Measurements from ENCODE around the gene MED27.

MED27 gene

GRCh38 chr9:132007371-132008025 is 72.2 kb downstream of the MED27 start:
- TF ChIP-seq, protein P1, sequence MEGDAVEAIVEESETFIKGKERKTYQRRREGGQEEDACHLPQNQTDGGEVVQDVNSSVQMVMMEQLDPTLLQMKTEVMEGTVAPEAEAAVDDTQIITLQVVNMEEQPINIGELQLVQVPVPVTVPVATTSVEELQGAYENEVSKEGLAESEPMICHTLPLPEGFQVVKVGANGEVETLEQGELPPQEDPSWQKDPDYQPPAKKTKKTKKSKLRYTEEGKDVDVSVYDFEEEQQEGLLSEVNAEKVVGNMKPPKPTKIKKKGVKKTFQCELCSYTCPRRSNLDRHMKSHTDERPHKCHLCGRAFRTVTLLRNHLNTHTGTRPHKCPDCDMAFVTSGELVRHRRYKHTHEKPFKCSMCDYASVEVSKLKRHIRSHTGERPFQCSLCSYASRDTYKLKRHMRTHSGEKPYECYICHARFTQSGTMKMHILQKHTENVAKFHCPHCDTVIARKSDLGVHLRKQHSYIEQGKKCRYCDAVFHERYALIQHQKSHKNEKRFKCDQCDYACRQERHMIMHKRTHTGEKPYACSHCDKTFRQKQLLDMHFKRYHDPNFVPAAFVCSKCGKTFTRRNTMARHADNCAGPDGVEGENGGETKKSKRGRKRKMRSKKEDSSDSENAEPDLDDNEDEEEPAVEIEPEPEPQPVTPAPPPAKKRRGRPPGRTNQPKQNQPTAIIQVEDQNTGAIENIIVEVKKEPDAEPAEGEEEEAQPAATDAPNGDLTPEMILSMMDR (conservative IDR thresholded peaks at IDR 0.05), result no peak
- no peak for TF ChIP-seq ZFX (IDR thresholded peaks at IDR 0.05)
- H3K27ac ChIP-seq, result no peak overlapping the region

DNA sequence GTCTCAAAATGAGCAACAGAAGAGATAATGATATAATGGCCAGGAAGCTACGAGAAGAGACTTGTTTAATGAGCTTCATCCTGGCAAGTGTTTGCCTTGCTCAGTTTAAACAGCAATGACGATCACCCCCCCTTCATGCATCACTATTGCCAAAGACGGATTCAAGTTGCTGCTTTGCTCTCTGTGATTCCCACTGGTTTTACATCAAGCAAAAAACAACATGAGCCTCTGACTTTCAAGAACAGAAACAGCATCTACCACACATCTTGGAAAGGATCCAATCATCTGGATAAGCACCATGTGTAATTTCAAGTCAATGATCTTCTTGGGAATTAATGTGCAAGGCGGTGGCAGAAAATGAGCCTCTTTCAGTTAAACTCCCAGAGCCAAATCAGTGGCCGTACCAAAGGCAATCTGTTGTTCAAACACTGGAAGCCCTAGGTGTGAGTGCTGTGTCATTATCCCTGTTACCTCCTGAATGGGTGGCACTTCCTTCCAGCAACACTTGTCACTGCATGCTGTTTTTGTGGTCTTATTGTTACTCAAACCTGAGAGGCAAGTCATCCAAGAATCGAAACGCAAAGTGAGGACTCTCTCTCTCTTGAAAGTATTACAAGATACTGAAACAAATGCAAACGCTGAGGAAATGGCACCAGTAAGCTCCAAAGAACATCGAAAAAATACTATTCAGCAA is 72.8 kb downstream of the MED27 start:
- TF ChIP-seq, protein P1 (conservative IDR thresholded peaks at IDR 0.05), result no peak
- no peak for TF ChIP-seq ZFX (IDR thresholded peaks at IDR 0.05)
- H3K27ac ChIP-seq, result no peak overlapping the region

DNA sequence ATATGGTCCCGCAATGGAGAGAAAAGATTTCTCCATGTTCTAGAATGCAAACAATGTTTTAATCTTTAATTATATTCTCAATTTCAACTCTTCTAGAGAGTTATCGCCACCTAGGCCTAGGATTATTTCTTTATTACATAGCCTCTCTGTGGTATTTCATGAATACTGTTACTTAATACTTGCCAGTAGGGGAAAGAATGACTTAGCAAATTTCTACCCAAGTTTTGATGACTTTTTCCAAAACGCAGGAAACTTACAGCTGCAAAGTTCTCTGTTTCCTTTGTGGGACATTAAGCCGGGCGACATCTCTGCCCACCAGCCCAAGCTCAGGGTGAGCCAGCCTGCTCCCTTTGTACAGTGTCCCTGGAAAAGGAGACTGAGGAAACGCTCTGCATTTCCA is 73.8 kb downstream of the MED27 start:
- H3K27ac ChIP-seq, result no peak overlapping the region
- TF ChIP-seq, protein P1 (conservative IDR thresholded peaks at IDR 0.05), result no peak

- H3K27ac ChIP-seq, result no peak overlapping the region
- TF ChIP-seq ZFX (IDR thresholded peaks at IDR 0.05), result no peak
- TF ChIP-seq, protein P1 (conservative IDR thresholded peaks at IDR 0.05), result no peak
These were observed 75.3 kb downstream of the MED27 start for GRCh38 chr9:132004323-132004722.

DNA sequence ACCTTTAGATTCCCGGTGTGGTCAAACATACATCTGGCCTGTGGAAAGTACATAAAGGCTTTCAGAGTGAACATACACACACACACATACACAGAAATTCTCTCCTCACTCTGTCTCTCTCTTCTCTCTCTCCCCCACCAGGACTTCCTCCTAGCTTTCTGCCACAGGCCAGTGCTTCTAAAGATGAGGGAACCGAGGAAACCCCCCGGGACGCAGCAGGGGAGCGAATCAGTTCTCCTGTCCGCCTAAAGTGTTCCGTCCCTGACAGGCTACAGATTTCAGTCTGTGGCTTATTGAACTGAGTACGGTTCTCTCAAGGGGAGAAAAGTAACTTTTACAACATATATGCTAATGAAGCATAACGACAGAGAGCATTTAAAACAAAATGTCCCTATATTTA is 75.8 kb downstream of the MED27 start:
- no peak for TF ChIP-seq ZFX (IDR thresholded peaks at IDR 0.05)
- TF ChIP-seq, protein P1 (conservative IDR thresholded peaks at IDR 0.05), result no peak
- H3K27ac ChIP-seq, result no peak overlapping the region

- no peak for TF ChIP-seq ZFX (IDR thresholded peaks at IDR 0.05)
- TF ChIP-seq, protein P1 (conservative IDR thresholded peaks at IDR 0.05), result no peak
- no peak overlapping the region for H3K27ac ChIP-seq
These were observed 76.4 kb downstream of the MED27 start for GRCh38 chr9:132003319-132003704.

DNA sequence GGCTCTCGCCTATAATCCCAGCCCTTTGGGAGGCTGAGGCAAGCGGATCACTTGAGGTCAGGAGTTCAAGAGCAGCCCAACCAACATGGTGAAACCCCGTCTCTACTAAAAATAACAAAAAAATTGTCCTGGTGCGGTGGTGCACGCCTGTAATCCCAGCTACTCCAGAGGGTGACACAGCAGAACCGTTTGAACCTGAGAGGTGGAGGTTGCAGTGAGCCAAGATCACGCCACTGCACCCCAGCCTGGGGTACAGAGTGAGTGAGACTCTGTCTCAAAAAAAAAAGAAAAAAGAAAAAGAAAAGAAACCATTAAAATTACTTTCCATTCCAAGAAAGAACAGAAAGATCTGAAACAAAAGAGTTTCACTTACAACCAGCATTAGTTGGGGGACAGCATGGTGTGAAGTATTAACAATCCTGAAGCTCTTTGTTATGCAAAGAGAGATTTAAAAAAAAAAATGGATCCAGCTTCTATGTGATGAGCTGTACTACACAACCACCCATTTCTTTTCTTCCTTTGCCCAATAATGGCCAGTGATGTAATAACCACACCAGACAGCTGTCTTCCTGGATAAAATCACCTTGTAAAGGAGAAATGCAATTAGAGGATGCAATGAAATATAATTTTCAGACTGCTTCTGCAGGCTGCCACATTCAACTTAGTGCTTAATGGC is 76.9 kb downstream of the MED27 start:
- TF ChIP-seq, protein P1 (conservative IDR thresholded peaks at IDR 0.05), result no peak
- TF ChIP-seq ZFX (IDR thresholded peaks at IDR 0.05), result no peak
- no peak overlapping the region for H3K27ac ChIP-seq

Measured in C4-2B (cell line).